Measurements from ENCODE around the gene FBXO31. TPM values are rescaled to one million over a fixed set of nuclear protein-coding genes. Genes with fewer than 3 reads are reported as not detected.
A peak's percentile ranks its signal among the peaks of the same experiment; 100 is the strongest.

Gene FBXO31
- total and polyA plus RNA-seq, 9 of the 15 experiments (the other 6 are each of a cell fraction or from before 2014, with no cell fraction given), result 0.18 to 33.3 (median 10.9) TPM

GRCh38 chr16:87383505-87384161, at the start of gene FBXO31 (continued):
- peak; percentile 84 for TF ChIP-seq ZNF592 (IDR thresholded peaks at IDR 0.05)
- TF ChIP-seq FIP1L1 (IDR thresholded peaks at IDR 0.05; ENCODE audit: low read depth, low read length, poor library complexity, severe bottlenecking), result no peak
- peak; percentile 48 for TF ChIP-seq CBX1 (IDR thresholded peaks at IDR 0.05; ENCODE audit: low read depth)
- peak; percentile 62; the same call in 1 of the 2 replicates for TF ChIP-seq ZNF511 (CRISPR knock-in tag; IDR thresholded peaks at IDR 0.05)
- 0 out of 2 replicates have a peak, but pooled peaks have one; percentile 2 for TF ChIP-seq NFE2 (IDR thresholded peaks at IDR 0.05; ENCODE audit: low read depth)
- TF ChIP-seq ETV6 (IDR thresholded peaks at IDR 0.05; ENCODE audit: borderline replicate concordance in 1 of 2, low read depth in 2 of 2, low read length in 1 of 2), result 0 out of 4 replicates have a peak, but pooled peaks of 1 of the 2 experiments have one; percentile 16
- no peak; the same call in 1 of the 2 replicates for TF ChIP-seq ETV6 (CRISPR knock-in tag; IDR thresholded peaks at IDR 0.05; ENCODE audit: borderline replicate concordance)
- TF ChIP-seq ATF7 (IDR thresholded peaks at IDR 0.05), result peak; percentile 79
- TF ChIP-seq NR1H2 (CRISPR knock-in tag; IDR thresholded peaks at IDR 0.05), result 0 out of 2 replicates have a peak, but pooled peaks have one; percentile 75
- TF ChIP-seq MCM5 (IDR thresholded peaks at IDR 0.05; ENCODE audit: low read depth), result no peak
- peak; percentile 71 for TF ChIP-seq RB1 (IDR thresholded peaks at IDR 0.05; ENCODE audit: low read depth)
- no peak for TF ChIP-seq HINFP (tag; conservative IDR thresholded peaks at IDR 0.05; ENCODE audit: low read depth)
- no peak for TF ChIP-seq U2AF1 (optimal IDR thresholded peaks at IDR 0.05; ENCODE audit: low read depth, low read length)
- TF ChIP-seq THAP7 (CRISPR knock-in tag; IDR thresholded peaks at IDR 0.05), result 0 out of 2 replicates have a peak, but pooled peaks have one; percentile 42
- no peak for TF ChIP-seq MCM2 (IDR thresholded peaks at IDR 0.05; ENCODE audit: low read depth)
- peak; percentile 73 for TF ChIP-seq ESRRA (IDR thresholded peaks at IDR 0.05; ENCODE audit: borderline replicate concordance, low read depth)
- TF ChIP-seq ZC3H4 (CRISPR knock-in tag; IDR thresholded peaks at IDR 0.05; ENCODE audit: borderline replicate concordance), result peak; percentile 30; the same call in 1 of the 2 replicates
- no peak for TF ChIP-seq ZNF217 (CRISPR knock-in tag; IDR thresholded peaks at IDR 0.05)
- TF ChIP-seq CEBPB (tag; IDR thresholded peaks at IDR 0.05), result no peak
- no peak for TF ChIP-seq TAF7 (tag; IDR thresholded peaks at IDR 0.05)
- peak; percentile 31; the same call in 1 of the 2 replicates for TF ChIP-seq TOE1 (IDR thresholded peaks at IDR 0.05; ENCODE audit: borderline replicate concordance)
- no peak for TF ChIP-seq TOE1 (CRISPR knock-in tag; IDR thresholded peaks at IDR 0.05; ENCODE audit: borderline replicate concordance, low read depth)

Data from K562 (cell line).